Glutamatergic neuron (in vitro differentiated cells): Measurements from ENCODE around the gene SNX7. TPM values are rescaled to one million over a fixed set of nuclear protein-coding genes. Genes with fewer than 3 reads are reported as not detected.

ENCODE experiments used
- DNase-seq: peaks from one replicate; pipeline ENCODE4 v3.0.0; 2022
- H3K27ac Mint-ChIP-seq: one replicate; pipeline ENCODE4 v1.8.0; 2020; ENCODE audit warnings: mild to moderate bottlenecking, mixed read lengths, inconsistent platforms; ENCODE audit not compliant: unreplicated experiment
- H3K27me3 Mint-ChIP-seq: one replicate; pipeline ENCODE4 v1.8.0; 2020; ENCODE audit warnings: mild to moderate bottlenecking, moderate library complexity, mixed read lengths, inconsistent platforms; ENCODE audit not compliant: unreplicated experiment
- H3K36me3 Mint-ChIP-seq: one replicate; pipeline ENCODE4 v1.8.0; 2020; ENCODE audit warnings: mild to moderate bottlenecking, mixed read lengths, inconsistent platforms; ENCODE audit not compliant: unreplicated experiment
- H3K4me1 Mint-ChIP-seq: one replicate; pipeline ENCODE4 v1.8.0; 2020; ENCODE audit warnings: mild to moderate bottlenecking, low read depth, mixed read lengths, inconsistent platforms; ENCODE audit not compliant: unreplicated experiment
- H3K4me3 Mint-ChIP-seq: one replicate; pipeline ENCODE4 v1.8.0; 2020; ENCODE audit warnings: mild to moderate bottlenecking, mixed read lengths, inconsistent platforms; ENCODE audit not compliant: unreplicated experiment
- H3K9me3 Mint-ChIP-seq: one replicate; pipeline ENCODE4 v1.8.0; 2020; ENCODE audit warnings: mild to moderate bottlenecking, moderate library complexity, mixed read lengths, inconsistent platforms; ENCODE audit not compliant: unreplicated experiment
- total RNA-seq: library from RNA; stranded (reverse); fragmentation: NEBNext Ultra II Directional; extraction: Animal tissue kit (Norgen Biotek cat#: 25700); gene quantifications from one replicate; pipeline ENCODE4 v1.2.1, GENCODE V29; 2021; ENCODE audit not compliant: unreplicated experiment
- TF ChIP-seq, protein P1 (sequence below): fragments of 200-600 bp; sonication (generic); IDR thresholded peaks from one replicate; pipeline ENCODE4 v1.5.0; 2021; ENCODE audit not compliant: partially characterized antibody, unreplicated experiment

Gene SNX7
- total RNA-seq, 1 donor from 2014 or later = 20.3 TPM

GRCh38 chr1:98735756-98736155 is 74.2 kb downstream of the SNX7 start:
- no peak for DNase-seq
- no peak overlapping the region for H3K27ac Mint-ChIP-seq
- H3K36me3 Mint-ChIP-seq = no peaks in the 10 kb centered on the region
- H3K9me3 Mint-ChIP-seq = no peaks in the 10 kb centered on the region
- H3K4me3 Mint-ChIP-seq = no peak overlapping the region
- no peaks in the 10 kb centered on the region for H3K4me1 Mint-ChIP-seq
- TF ChIP-seq, protein P1, sequence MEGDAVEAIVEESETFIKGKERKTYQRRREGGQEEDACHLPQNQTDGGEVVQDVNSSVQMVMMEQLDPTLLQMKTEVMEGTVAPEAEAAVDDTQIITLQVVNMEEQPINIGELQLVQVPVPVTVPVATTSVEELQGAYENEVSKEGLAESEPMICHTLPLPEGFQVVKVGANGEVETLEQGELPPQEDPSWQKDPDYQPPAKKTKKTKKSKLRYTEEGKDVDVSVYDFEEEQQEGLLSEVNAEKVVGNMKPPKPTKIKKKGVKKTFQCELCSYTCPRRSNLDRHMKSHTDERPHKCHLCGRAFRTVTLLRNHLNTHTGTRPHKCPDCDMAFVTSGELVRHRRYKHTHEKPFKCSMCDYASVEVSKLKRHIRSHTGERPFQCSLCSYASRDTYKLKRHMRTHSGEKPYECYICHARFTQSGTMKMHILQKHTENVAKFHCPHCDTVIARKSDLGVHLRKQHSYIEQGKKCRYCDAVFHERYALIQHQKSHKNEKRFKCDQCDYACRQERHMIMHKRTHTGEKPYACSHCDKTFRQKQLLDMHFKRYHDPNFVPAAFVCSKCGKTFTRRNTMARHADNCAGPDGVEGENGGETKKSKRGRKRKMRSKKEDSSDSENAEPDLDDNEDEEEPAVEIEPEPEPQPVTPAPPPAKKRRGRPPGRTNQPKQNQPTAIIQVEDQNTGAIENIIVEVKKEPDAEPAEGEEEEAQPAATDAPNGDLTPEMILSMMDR = no peak
- H3K27me3 Mint-ChIP-seq = no peaks in the 10 kb centered on the region

- DNase-seq = no peak
- Mint-ChIP-seq H3K9me3 (no peaks in the 10 kb centered on the region), H3K4me3 (no peak overlapping the region), H3K36me3 (no peaks in the 10 kb centered on the region), H3K27me3 (no peaks in the 10 kb centered on the region), H3K27ac (no peak overlapping the region), H3K4me1 (no peaks in the 10 kb centered on the region)
- TF ChIP-seq, protein P1 = no peak
Measured at GRCh38 chr1:98737835-98738234, 76.3 kb downstream of the SNX7 start.

- Mint-ChIP-seq H3K4me3 (no peak overlapping the region), H3K9me3 (no peaks in the 10 kb centered on the region), H3K27ac (no peak overlapping the region), H3K36me3 (no peaks in the 10 kb centered on the region), H3K27me3 (no peaks in the 10 kb centered on the region), H3K4me1 (no peaks in the 10 kb centered on the region)
- no peak for DNase-seq
- TF ChIP-seq, protein P1 = no peak
Measured at GRCh38 chr1:98739762-98740161, 78.2 kb downstream of the SNX7 start.

DNA sequence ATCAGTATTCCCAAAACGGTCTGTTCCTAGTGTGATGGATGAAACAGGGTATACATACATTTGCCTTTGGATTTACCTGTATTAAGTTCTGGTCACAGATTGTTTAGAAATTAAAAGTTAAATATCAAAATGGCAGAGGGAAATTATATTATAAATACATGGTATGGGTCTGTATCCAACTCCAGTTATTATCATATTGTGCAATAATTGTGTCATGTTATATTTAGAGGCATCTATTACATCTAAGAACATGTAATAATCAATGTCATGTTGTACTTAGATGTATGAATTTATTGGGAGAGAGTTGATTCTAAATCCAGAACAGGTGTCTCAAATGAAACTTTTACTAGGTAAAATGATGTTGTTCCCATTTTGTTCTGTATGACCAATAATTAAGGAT is 79.6 kb downstream of the SNX7 start:
- no peaks in the 10 kb centered on the region for H3K4me1 Mint-ChIP-seq
- no peaks in the 10 kb centered on the region for H3K27me3 Mint-ChIP-seq
- TF ChIP-seq, protein P1 = no peak
- no peak overlapping the region for H3K27ac Mint-ChIP-seq
- H3K4me3 Mint-ChIP-seq = no peak overlapping the region
- H3K9me3 Mint-ChIP-seq = no peaks in the 10 kb centered on the region
- no peak for DNase-seq
- H3K36me3 Mint-ChIP-seq = no peaks in the 10 kb centered on the region

- TF ChIP-seq, protein P1 = peak; percentile 53
- Mint-ChIP-seq H3K9me3 (no peaks in the 10 kb centered on the region), H3K4me3 (no peak overlapping the region), H3K36me3 (no peaks in the 10 kb centered on the region), H3K4me1 (no peaks in the 10 kb centered on the region), H3K27me3 (no peaks in the 10 kb centered on the region), H3K27ac (no peak overlapping the region)
- no peak for DNase-seq
Measured at GRCh38 chr1:98749152-98749756, 87.7 kb downstream of the SNX7 start.
